WTC11 (cell line): ENCODE measurements around the gene PACSIN1. TPM values are rescaled to one million over a fixed set of nuclear protein-coding genes. Genes with fewer than 3 reads are reported as not detected.
A peak's percentile ranks its signal among the peaks of the same experiment; 100 is the strongest.

Source experiments
- ATAC-seq: fragments of 200-7000 bp; cut with Tn5 transposase; 2 replicates; pipeline ENCODE4 v1.10.0; 2021; ENCODE audit warnings: mild to moderate bottlenecking, moderate library complexity
- CTCF ChIA-PET: fragments of 300-600 bp; sonication (Branson Sonifier 250); formaldehyde crosslinking; loops from one replicate; lab custom pipeline; 2021; ENCODE audit warnings: antibody characterized with exemption; lab: Charles Lee
- POLR2A ChIA-PET: fragments of 350-600 bp; sonication (Branson Sonifier 250); formaldehyde crosslinking; loops from one replicate; lab custom pipeline; 2021; ENCODE audit warnings: antibody characterized with exemption; lab: Charles Lee
- DNase-seq: peaks from one replicate; pipeline ENCODE4 v3.0.0; 2021; ENCODE audit warnings: low spot score
- H3K27ac Mint-ChIP-seq: 2 replicates; pipeline ENCODE4 v1.8.0; 2021; ENCODE audit warnings: mixed read lengths
- H3K27me3 Mint-ChIP-seq: 2 replicates; pipeline ENCODE4 v1.8.0; 2021; ENCODE audit warnings: low read depth, mild to moderate bottlenecking, moderate library complexity, mixed read lengths
- H3K36me3 Mint-ChIP-seq: 2 replicates; pipeline ENCODE4 v1.8.0; 2021; ENCODE audit warnings: mixed read lengths
- H3K4me1 Mint-ChIP-seq: 2 replicates; pipeline ENCODE4 v1.8.0; 2022; ENCODE audit warnings: mixed read lengths
- H3K4me3 Mint-ChIP-seq: 2 replicates; pipeline ENCODE4 v1.8.0; 2021; ENCODE audit warnings: mild to moderate bottlenecking, moderate library complexity, mixed read lengths
- H3K9me3 Mint-ChIP-seq: 2 replicates; pipeline ENCODE4 v1.8.0; 2021; ENCODE audit warnings: mixed read lengths
- ESRRA ChIP-seq: sonication (generic); formaldehyde crosslinking; IDR thresholded peaks from 2 replicates; pipeline ENCODE4 v1.8.1; 2022; ENCODE audit warnings: mild to moderate bottlenecking, missing genetic modification reagents, borderline replicate concordance
- FOXP1 ChIP-seq: sonication (generic); formaldehyde crosslinking; IDR thresholded peaks from 2 replicates; pipeline ENCODE4 v1.8.0; 2022; ENCODE audit warnings: missing genetic modification reagents, mild to moderate bottlenecking, moderate library complexity, borderline replicate concordance
- GABPB1 ChIP-seq: sonication (generic); formaldehyde crosslinking; IDR thresholded peaks from 2 replicates; pipeline ENCODE4 v1.8.1; 2023; ENCODE audit warnings: mild to moderate bottlenecking, missing genetic modification reagents
- MXD4 ChIP-seq: fragments of 250-450 bp; sonication (Bioruptor Pico); IDR thresholded peaks from 2 replicates; pipeline ENCODE4 v1.8.0; 2021; ENCODE audit warnings: mild to moderate bottlenecking, moderate library complexity, borderline replicate concordance
- MYBL2 ChIP-seq: sonication (generic); formaldehyde crosslinking; IDR thresholded peaks from 2 replicates; pipeline ENCODE4 v1.8.1; 2023; ENCODE audit warnings: mild to moderate bottlenecking, moderate library complexity, missing genetic modification reagents
- NFE2L1 ChIP-seq: sonication (generic); formaldehyde crosslinking; IDR thresholded peaks from 2 replicates; pipeline ENCODE4 v1.8.1; 2023; ENCODE audit warnings: missing genetic modification reagents
- PRRX2 ChIP-seq: fragments of 250-450 bp; sonication (Bioruptor Pico); IDR thresholded peaks from 2 replicates; pipeline ENCODE4 v1.8.0; 2021; ENCODE audit warnings: mild to moderate bottlenecking
- TCF7 ChIP-seq: sonication (generic); formaldehyde crosslinking; IDR thresholded peaks from 2 replicates; pipeline ENCODE4 v1.8.0; 2022; ENCODE audit warnings: mild to moderate bottlenecking, low read depth, missing genetic modification reagents, moderate library complexity
- ZBTB21 ChIP-seq: sonication (generic); formaldehyde crosslinking; IDR thresholded peaks from 2 replicates; pipeline ENCODE4 v1.8.1; 2023; ENCODE audit warnings: mild to moderate bottlenecking, missing genetic modification reagents, borderline replicate concordance
- ZNF121 ChIP-seq: sonication (generic); formaldehyde crosslinking; IDR thresholded peaks from 2 replicates; pipeline ENCODE4 v1.8.0; 2023; ENCODE audit warnings: missing genetic modification reagents
- ZNF317 ChIP-seq: sonication (generic); formaldehyde crosslinking; IDR thresholded peaks from 2 replicates; pipeline ENCODE4 v1.8.1; 2023; ENCODE audit warnings: low read depth, mild to moderate bottlenecking, moderate library complexity, missing genetic modification reagents, borderline replicate concordance
- total RNA-seq: library from RNA; stranded (reverse); gene quantifications from 3 replicates; pipeline ENCODE4 v1.2.3, GENCODE V29; 2021
- TF ChIP-seq, protein P1 (sequence below): fragments of 250-450 bp; sonication (Bioruptor Pico); conservative IDR thresholded peaks from 2 replicates; pipeline ENCODE4 v1.9.0; 2021; ENCODE audit warnings: mild to moderate bottlenecking
- TF ChIP-seq, protein P2 (sequence below): fragments of 250-450 bp; sonication (Bioruptor Pico); IDR thresholded peaks from 2 replicates; pipeline ENCODE4 v1.8.0; 2021; ENCODE audit warnings: mild to moderate bottlenecking
- TF ChIP-seq, protein P3 (sequence below): sonication (generic); formaldehyde crosslinking; IDR thresholded peaks from 2 replicates; pipeline ENCODE4 v1.8.1; 2022; ENCODE audit warnings: missing genetic modification reagents, borderline replicate concordance
- TF ChIP-seq, protein P4 (sequence below): sonication (generic); formaldehyde crosslinking; conservative IDR thresholded peaks from 2 replicates; pipeline ENCODE4 v1.8.1; 2023; ENCODE audit warnings: mild to moderate bottlenecking, low read depth, missing genetic modification reagents, moderate library complexity
- TF ChIP-seq, protein P5 (sequence below): sonication (generic); formaldehyde crosslinking; IDR thresholded peaks from 2 replicates; pipeline ENCODE4 v1.8.1; 2023; ENCODE audit warnings: mild to moderate bottlenecking, missing genetic modification reagents, moderate library complexity
- TF ChIP-seq, protein P6 (sequence below): sonication (generic); formaldehyde crosslinking; IDR thresholded peaks from 2 replicates; pipeline ENCODE4 v1.8.1; 2022; ENCODE audit warnings: low read depth, missing genetic modification reagents, borderline replicate concordance

PACSIN1 gene
- total RNA-seq, 1 experiment from 2014 or later, result 12.6 TPM

DNA sequence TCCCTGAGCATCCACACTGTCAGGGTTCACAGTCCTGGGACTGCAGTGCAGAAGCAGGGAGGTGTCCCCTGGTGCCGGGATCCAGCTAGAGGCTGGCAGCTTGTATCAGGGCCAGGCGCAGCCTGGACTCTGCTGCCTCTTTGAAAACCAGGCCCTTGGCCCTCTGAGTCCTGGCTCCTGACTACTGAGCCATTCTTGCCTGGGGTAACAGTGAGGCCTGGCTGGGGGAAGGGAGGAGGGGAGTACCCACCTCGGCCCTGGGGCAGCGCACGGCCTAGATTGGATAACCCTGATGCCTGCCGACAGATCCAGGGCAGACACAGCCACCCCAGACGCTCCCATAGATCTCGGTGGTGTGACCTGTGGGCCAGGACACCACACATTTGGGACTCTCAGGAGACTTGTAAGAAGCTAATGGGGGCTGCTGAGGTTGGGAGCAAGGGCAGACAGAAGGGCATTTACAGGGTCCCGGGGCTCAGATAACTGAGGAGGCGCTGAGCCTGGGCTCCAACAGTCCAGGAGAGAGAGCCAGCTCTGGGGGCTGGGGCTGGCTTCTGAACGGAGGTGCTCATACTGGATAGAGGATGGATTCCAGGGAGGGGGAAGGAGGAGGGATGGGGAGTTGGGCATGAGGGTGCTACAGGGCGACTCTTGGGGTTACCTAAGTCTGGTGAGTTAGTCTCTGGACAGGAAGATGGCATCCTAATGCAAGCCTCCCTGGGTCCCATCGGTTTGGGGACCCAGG, 59.7 kb downstream of the PACSIN1 start:
- CTCF ChIA-PET, result interaction anchor here (0.8 to 3.4 kb wide), 8 partner anchors 10 to 84 kb away, joined by 3 to 34 read pairs (median 4); partner anchors contain the start of gene PACSIN1

DNA sequence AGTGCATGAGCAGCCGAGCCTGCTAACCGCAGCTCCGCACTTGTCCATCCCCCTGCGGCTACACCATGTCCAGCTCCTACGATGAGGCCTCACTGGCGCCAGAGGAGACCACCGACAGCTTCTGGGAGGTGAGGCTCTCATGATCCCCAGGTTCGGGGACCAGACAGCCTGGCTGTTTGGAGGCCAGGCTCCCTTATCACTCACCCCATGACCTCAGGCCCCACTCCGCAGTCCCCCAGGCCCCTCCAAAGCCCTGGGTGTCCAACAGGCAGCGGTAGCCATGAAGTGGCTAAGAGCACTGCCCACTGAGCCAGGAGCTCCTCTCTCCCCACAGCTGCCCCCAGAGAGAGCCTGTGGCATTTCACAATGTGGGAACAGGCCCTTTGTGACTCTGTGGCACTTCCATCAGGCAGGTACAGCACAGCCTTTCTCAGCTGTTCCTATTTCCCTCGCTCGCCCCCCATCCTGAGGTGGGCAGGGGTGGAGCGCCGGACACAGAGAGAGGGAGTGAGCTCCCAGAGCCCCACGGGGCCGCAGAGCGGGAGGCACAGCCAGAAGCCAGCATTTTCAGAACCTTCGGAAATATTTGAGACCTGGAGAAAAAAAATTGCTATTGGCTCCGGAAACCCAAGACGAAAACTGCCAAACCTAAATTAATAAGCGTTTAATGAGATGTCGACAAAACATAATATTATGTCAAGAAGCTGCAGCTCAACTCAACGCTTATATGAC, 60.5 kb downstream of the PACSIN1 start:
- H3K27ac Mint-ChIP-seq, result no peak overlapping the region
- H3K9me3 Mint-ChIP-seq, result no peaks in the 10 kb centered on the region
- no peak for ATAC-seq
- no peak for DNase-seq
- no peaks in the 10 kb centered on the region for H3K36me3 Mint-ChIP-seq
- peaks cover 20% of the 10 kb centered on the region for H3K4me1 Mint-ChIP-seq
- no peaks in the 10 kb centered on the region for H3K27me3 Mint-ChIP-seq
- H3K4me3 Mint-ChIP-seq, result peak overlapping the region; percentile 47
- ChIA-PET POLR2A (no interaction called here), CTCF (interaction anchor here (0.8 to 3.4 kb wide), 9 partner anchors 10 to 471 kb away, joined by 3 to 34 read pairs (median 4); partner anchors contain the start of gene PACSIN1)
- TF ChIP-seq, protein P1, sequence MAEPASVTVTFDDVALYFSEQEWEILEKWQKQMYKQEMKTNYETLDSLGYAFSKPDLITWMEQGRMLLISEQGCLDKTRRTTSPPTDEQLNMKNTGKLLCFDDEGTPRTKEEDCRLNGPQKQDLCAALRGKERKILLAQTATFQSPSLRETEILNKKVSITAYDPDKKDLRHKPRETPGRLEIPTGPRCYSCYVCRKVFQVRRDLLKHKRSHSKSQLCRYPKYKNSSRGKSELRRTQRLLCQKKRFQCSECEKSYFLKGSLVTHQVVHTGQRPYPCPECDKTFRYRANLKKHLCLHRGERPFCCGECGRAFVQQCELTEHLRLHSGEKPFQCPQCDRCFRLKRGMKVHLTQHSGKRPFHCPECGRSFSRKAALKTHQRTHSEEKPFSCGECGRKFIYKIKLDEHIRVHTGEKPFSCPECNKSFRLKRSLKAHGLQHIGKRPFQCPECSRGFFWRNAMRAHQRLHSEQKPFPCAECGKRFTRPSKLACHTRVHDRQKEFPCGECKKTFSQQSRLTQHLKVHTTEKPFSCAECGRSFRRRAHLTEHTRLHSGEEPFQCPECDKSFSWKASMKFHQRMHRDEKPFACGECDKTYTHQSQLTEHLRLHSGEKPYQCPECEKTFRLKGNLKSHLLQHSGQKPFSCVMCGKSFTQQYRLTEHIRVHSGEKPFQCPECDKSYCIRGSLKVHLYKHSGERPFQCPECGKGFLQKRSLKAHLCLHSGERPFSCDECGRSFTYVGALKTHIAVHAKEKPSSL (CRISPR knock-in tag), result no peak
- TF ChIP-seq NFE2L1 (CRISPR knock-in tag), result no peak
- TF ChIP-seq, all 79 proteins: peak for 0

More for the DNA sequence above, 59.7 kb downstream of the PACSIN1 start:
- Mint-ChIP-seq H3K36me3 (no peaks in the 10 kb centered on the region), H3K4me3 (no peak overlapping the region), H3K27me3 (no peaks in the 10 kb centered on the region), H3K27ac (no peak overlapping the region), H3K4me1 (peaks cover 17% of the 10 kb centered on the region), H3K9me3 (no peaks in the 10 kb centered on the region)
- ATAC-seq (no peak), DNase-seq (no peak)
- POLR2A ChIA-PET, result no interaction called here
- TF ChIP-seq ZNF317 (CRISPR knock-in tag) (no peak), ESRRA (CRISPR knock-in tag) (no peak), ZBTB21 (CRISPR knock-in tag) (no peak), TCF7 (CRISPR knock-in tag) (no peak)
- TF ChIP-seq, protein P2, sequence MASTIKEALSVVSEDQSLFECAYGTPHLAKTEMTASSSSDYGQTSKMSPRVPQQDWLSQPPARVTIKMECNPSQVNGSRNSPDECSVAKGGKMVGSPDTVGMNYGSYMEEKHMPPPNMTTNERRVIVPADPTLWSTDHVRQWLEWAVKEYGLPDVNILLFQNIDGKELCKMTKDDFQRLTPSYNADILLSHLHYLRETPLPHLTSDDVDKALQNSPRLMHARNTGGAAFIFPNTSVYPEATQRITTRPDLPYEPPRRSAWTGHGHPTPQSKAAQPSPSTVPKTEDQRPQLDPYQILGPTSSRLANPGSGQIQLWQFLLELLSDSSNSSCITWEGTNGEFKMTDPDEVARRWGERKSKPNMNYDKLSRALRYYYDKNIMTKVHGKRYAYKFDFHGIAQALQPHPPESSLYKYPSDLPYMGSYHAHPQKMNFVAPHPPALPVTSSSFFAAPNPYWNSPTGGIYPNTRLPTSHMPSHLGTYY (CRISPR knock-in tag), result no peak
- TF ChIP-seq, protein P3, sequence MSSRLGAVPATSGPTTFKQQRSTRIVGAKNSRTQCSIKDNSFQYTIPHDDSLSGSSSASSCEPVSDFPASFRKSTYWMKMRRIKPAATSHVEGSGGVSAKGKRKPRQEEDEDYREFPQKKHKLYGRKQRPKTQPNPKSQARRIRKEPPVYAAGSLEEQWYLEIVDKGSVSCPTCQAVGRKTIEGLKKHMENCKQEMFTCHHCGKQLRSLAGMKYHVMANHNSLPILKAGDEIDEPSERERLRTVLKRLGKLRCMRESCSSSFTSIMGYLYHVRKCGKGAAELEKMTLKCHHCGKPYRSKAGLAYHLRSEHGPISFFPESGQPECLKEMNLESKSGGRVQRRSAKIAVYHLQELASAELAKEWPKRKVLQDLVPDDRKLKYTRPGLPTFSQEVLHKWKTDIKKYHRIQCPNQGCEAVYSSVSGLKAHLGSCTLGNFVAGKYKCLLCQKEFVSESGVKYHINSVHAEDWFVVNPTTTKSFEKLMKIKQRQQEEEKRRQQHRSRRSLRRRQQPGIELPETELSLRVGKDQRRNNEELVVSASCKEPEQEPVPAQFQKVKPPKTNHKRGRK, result no peak
- TF ChIP-seq, protein P4, sequence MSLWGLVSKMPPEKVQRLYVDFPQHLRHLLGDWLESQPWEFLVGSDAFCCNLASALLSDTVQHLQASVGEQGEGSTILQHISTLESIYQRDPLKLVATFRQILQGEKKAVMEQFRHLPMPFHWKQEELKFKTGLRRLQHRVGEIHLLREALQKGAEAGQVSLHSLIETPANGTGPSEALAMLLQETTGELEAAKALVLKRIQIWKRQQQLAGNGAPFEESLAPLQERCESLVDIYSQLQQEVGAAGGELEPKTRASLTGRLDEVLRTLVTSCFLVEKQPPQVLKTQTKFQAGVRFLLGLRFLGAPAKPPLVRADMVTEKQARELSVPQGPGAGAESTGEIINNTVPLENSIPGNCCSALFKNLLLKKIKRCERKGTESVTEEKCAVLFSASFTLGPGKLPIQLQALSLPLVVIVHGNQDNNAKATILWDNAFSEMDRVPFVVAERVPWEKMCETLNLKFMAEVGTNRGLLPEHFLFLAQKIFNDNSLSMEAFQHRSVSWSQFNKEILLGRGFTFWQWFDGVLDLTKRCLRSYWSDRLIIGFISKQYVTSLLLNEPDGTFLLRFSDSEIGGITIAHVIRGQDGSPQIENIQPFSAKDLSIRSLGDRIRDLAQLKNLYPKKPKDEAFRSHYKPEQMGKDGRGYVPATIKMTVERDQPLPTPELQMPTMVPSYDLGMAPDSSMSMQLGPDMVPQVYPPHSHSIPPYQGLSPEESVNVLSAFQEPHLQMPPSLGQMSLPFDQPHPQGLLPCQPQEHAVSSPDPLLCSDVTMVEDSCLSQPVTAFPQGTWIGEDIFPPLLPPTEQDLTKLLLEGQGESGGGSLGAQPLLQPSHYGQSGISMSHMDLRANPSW, result no peak

DNA sequence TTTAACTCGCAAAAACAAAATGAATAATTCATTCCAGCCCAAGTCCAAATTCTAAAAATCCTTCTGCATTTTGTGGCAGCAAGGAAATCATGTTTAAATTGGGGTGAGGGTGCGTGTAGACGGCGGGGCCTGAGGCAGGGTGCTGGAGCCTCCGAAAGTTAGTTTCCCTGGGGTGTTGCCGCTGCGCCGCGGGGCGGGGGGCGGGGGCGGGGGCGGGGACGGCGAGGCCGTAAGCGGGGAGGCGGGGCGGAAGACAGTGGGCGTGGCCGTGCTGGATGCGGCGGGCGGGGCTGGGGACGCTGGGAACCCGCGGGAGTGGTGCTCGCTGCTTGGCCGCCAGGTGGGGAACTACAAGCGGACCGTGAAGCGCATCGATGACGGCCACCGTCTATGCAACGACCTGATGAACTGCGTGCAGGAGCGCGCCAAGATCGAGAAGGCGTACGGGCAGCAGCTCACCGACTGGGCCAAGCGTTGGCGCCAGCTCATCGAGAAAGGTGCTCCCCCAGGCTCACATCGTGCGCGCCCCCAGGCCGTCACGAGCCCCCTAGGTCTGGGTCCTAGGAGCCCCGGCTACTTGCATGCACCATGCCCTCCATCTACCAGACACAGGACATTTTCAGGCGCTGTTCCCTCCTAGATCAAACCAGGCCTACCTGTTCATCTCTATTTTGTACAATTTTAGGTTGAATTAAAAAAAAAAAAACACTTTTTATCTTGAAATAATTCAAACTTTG, 61.3 kb downstream of the PACSIN1 start:
- Mint-ChIP-seq H3K27ac (no peak overlapping the region), H3K4me3 (peak overlapping the region; percentile 66)
- TF ChIP-seq GABPB1 (CRISPR knock-in tag) (0 out of 2 replicates have a peak, but pooled peaks have one; percentile 47), NFE2L1 (CRISPR knock-in tag) (peak; percentile 66; the same call in 1 of the 2 replicates), MYBL2 (0 out of 2 replicates have a peak, but pooled peaks have one; percentile 38), FOXP1 (CRISPR knock-in tag) (peak; percentile 79; the same call in 1 of the 2 replicates), PRRX2 (no peak), MXD4 (no peak), ZNF121 (CRISPR knock-in tag) (no peak)
- TF ChIP-seq, protein P5, sequence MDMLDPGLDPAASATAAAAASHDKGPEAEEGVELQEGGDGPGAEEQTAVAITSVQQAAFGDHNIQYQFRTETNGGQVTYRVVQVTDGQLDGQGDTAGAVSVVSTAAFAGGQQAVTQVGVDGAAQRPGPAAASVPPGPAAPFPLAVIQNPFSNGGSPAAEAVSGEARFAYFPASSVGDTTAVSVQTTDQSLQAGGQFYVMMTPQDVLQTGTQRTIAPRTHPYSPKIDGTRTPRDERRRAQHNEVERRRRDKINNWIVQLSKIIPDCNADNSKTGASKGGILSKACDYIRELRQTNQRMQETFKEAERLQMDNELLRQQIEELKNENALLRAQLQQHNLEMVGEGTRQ (CRISPR knock-in tag), result no peak
- TF ChIP-seq, protein P6, sequence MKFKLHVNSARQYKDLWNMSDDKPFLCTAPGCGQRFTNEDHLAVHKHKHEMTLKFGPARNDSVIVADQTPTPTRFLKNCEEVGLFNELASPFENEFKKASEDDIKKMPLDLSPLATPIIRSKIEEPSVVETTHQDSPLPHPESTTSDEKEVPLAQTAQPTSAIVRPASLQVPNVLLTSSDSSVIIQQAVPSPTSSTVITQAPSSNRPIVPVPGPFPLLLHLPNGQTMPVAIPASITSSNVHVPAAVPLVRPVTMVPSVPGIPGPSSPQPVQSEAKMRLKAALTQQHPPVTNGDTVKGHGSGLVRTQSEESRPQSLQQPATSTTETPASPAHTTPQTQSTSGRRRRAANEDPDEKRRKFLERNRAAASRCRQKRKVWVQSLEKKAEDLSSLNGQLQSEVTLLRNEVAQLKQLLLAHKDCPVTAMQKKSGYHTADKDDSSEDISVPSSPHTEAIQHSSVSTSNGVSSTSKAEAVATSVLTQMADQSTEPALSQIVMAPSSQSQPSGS (CRISPR knock-in tag), result no peak

More for the DNA sequence above, 61.3 kb downstream of the PACSIN1 start:
- Mint-ChIP-seq H3K4me1 (peaks cover 25% of the 10 kb centered on the region), H3K27me3 (no peaks in the 10 kb centered on the region), H3K9me3 (no peaks in the 10 kb centered on the region), H3K36me3 (no peaks in the 10 kb centered on the region)
- CTCF ChIA-PET, result interaction anchor here (0.6 to 3.4 kb wide), 12 partner anchors 9 to 472 kb away, joined by 3 to 34 read pairs (median 4); no protein-coding TSS in a partner anchor
- ATAC-seq (peak; percentile 72), DNase-seq (peak; percentile 96)
- POLR2A ChIA-PET, result no interaction called here
